HG03103 (cell line): Measurements from ENCODE around the gene PRKAG2.

ENCODE experiments used
- ATAC-seq: cut with Tn5 transposase; IDR thresholded peaks from one replicate; pipeline ENCODE4 v1.9.1; 2021; ENCODE audit warnings: low read depth; ENCODE audit not compliant: unreplicated experiment

The PRKAG2 gene

DNA sequence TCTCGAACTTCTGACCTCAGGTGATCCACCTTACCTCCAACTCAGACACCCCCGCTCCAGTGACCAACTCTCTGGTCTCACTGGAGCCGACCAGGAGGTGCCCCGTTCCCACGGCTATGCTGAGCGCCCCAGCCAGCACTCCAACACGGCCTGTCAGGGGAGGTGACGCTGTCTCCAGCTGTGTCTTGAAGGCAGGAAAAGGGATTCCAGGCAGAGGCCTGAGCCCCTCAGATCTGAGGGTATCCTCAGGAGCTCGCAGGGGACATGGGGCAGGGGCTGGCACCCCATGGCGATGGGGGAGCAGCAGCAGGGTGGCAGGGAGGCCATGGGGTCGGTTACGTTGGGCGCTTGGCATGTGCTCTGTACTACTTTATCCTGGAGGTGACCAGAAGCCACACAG lies 262.9 kb downstream of the PRKAG2 start:
- no peak for ATAC-seq

DNA sequence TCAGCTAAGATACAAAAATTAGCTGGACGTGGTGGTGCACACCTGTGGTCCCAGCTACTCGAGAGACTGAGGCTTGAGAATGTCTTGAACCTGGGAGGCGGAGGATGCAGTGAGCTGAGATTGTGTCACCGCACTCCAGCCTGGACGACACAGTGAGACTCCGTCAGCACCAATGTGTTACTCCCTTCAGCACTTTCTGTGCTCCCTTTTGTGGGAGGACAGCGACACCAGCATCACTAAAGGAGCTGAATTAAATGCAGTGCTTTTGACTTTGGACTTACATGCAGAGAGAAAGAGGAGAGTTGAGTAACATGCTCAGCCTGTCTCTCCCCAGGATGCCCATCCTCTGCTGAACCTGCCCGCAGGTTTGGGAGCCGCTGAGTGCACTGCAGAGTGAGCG lies 265.0 kb downstream of the PRKAG2 start:
- ATAC-seq = no peak

DNA sequence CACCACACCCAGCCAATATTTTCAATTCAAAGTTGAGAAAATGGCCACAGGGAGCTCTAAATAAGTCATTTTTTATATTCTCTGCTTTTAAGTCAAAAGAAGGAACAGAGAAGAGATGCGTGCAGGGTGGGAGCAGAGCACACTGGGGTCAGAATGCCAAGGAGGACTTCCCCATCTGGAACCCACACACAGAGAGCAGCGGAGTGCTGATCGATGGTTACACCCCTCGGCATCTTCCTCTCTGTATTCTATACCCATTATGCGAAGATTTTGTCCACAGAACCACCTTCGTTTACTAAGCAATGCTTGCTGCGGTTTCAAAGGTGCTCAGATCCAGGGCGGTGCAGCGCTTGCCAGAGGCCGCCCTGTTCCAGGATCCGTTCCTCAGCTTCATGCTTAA lies 265.9 kb downstream of the PRKAG2 start:
- no peak for ATAC-seq

DNA sequence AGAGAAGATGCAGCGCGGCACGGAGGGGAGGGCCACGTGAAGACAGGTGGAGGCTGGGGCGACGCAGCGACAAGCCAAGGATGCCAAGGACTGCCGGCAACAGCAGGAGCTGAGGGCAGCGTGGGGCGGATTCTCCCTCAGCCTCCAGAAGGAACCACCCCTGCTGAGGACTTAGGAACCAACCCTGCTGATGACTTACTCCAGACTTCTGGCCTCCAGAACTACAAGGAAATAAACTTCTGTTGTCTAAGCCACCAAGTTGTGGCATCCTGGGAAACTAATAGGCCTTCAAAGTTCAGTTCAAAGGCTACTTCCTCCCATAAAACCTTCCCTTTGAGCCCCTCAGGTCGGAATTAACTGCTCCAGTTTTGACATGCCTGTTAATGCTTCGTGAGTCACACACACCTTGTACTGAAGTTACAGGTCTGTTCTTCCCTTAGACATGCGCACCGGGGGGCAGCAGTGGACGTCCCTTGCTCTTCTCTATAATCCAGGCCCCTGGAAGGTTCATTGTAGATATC lies 268.8 kb downstream of the PRKAG2 start:
- no peak for ATAC-seq

DNA sequence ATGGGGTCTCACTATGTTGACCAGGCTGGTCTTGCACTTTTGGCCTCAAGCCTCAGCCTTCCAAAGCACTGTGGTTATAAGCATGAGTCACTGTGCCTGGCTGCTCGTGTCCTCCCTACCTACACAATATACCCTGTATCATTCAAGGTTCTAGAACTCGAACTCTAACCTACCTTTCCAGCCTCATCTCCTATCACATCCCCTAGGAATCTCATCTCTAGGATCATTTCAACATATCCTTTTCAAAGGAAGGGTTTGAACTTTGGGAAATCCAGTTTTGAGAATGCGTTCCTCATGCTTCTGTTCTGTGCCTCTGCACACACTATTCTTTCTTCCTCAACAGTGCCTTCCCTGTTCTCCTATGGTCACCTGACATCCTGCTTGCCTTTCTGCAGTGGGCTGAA lies 269.4 kb downstream of the PRKAG2 start:
- no peak for ATAC-seq

DNA sequence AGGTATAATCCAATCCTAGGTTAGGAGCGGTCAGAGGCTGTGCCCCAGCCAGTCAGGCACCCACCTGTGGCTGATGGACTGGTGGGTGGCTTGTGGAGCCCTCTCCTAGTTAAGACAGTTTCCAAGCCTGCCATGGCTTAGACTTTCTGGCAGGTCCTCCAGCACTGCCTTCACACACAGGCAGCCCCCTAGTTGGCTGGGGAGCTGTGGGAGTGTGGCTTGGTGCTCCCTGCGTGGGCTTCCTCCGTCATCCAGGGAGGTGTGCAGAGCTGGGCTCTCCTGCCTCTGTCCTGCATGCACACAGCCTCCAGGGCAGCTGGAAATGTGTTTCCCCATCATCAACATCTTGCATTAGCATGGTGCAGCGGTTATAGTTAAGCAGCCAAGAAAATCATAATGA lies 273.0 kb downstream of the PRKAG2 start:
- no peak for ATAC-seq

DNA sequence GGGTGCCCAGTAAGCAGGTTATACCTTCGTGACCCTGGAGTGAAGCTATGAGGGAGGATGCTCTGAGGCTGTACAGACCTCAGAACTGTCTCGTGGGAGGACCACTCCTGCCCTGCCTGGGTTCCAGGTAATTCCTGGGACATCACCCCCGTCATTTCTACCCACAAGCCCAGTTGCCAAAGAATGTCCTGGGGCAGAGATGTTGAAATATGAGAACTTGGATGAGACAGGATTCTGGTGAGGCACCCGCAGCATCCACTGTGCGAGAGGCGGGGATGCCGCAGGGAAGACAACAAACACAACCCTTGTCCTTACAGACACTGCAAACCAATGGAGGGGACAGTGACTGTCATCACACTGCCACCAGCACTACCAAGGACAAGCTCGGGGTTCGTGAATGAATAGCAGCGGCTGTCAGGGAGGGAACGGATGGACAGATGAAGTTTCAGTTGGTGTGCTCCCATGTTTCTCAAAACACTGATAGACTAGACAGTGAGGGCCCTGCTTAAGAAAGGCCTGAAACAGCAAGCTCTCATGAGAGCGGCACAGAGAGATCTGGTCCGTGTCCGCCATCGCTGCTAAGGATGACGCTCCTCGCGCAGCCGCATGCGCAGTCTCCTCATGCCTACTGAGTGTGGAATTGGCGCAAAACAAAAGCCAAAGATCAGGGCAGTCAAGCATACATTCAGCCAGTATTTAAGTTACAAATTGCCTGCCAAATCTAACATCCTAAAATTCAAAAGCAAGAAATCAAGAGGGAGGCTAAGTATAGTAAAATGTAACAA lies 275.2 kb downstream of the PRKAG2 start:
- no peak for ATAC-seq

DNA sequence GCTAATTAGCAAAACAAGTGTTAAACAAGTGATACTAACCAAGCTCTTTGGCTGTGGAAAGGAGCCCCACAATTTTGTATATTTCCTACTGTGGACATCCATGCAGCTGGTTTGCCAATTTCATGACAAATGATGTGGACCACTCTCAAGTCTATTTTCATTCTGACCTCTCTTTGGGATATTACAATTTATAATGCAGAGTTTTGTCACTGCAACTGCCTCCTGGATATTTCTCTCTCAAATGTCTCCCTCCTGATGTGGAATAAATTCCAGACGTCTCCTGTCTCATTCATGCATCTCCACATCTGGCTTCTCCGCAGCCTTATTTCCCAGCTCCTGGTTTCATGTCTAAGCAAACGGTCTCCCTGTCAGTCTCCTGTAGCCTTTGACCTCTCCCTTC lies 276.6 kb downstream of the PRKAG2 start:
- ATAC-seq = no peak

DNA sequence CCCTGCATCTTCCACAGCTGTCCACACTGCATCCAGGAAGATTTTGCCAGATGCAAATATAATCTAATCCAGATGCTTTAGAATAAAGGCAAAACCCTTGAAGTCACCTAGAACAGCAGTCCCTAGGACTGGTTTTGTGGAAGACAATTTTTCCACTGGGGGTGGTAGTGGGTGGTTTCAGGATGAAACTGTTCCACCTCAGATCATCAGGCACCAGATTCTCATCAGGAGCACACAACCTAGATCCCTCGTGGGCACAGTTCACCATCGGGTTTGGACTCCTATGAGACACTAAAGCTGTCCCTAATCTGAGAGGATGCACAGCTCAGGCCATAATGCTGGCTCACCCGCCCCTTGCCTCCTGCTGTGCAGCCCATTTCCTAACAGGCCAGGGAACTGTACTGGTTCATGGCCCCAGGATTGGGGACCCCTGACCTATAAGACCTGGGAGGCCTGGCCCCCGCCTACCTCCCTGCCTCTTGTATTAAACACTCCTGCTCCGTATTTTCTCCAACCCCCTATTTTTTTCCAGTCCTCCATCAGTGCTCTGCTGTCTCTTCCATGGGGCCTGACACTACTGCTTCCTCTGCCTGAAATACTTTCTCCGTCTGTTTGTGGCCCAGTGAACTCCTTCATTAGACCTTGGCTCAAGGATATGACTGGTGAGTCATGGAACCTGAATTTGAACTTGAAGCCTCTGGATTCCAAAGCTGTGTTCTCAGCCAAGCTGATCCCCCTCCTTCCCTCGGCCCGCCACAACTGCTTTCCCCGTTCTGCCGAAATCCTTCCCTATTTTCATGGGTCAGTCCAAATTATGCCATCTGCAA lies 277.3 kb downstream of the PRKAG2 start:
- no peak for ATAC-seq

DNA sequence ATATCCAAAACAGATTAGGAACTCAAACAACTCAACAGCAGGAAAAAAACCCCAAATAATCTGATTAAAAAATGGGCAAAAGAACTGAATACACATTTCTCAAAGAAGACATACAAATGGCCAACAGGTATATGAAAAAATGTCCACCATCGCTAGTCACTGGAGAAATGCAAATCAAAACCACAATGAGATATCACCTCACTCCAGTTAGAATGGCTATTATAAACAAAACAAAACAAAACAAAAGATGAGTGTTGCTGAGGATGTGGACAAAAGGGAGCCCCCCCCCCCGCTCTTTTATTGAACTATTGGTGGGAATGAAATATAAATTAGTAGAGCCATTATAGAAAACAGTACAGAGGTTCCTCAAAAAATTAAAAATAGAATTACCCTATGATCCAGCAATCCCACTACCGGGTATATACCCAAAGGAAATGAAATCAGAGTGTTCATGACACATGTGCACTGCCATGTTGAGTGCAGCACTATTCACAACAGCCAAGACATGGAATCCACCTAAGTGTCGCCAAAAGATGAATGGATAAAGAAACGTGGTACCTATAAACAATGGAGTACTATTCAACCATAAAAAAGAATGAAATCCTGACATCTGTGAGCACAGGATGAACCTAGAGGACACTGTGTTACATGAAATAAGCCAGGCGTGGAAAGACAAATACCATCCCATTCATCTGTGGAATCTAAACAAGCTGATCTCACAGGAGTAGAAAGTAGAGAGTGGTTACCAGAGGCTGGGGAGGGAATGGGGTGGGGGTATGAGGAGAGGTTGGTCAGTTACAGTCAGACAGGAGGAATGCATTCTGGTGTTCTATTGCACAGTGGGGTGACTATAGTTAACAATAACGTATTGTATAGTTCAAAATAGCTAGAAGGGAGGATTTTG lies 279.1 kb downstream of the PRKAG2 start:
- no peak for ATAC-seq

DNA sequence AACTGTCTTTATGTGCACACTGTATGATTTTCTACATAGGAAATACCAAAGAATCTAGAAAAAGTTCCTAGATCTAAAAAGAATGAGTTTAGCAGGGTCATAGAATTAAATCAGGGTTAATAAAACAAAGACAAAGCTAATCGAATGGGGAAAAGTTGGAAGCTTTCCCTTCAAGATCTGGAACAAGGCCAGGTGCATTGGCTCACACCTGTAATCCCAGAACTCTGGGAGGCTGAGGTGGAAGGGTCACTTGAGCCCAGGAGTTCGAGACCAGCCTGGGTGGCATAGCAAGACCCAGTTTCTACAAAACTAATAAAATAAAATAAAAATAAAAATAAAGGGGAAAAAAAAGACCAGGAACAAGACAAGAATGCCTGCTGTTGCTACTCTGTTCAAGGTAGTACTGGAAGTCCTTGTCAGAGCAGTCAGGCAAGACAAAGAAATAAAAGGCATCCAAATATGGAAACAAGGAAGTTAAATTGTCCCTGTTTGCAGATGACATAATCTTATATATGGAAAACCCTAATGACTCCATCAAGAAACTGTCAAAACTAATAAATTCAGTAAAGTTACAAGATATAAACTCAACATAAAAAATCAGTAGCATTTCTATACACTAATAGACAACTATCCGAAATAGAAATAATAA lies 281.1 kb downstream of the PRKAG2 start:
- ATAC-seq = no peak

DNA sequence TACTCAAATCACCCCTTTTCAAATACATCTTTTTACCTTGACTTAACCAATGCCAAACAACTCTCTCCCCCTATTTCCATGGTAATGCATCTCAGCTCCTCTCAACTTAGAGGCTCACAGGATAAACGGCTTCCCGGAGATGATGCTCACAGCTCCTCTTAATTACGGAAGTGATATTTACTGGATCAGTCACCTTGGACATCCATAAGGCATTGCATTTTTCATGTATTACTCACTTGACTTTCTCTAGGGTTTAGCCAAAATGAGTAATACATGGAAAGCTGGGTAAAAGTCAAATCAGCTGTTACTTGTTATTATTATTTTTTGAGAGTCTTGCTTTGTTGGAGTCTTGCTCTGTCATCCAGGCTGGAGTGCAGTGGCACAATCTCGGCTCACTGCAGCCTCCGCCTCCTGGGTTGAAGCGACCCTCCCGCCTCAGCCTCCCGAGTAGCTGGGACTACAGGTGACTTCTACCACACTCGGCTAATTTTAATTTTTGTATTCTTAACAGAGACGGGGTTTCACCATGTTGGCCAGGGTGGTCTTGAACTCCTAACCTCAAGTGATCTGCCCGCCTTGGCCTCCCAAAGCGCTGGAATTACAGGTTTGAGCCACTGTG lies 283.9 kb downstream of the PRKAG2 start:
- no peak for ATAC-seq

DNA sequence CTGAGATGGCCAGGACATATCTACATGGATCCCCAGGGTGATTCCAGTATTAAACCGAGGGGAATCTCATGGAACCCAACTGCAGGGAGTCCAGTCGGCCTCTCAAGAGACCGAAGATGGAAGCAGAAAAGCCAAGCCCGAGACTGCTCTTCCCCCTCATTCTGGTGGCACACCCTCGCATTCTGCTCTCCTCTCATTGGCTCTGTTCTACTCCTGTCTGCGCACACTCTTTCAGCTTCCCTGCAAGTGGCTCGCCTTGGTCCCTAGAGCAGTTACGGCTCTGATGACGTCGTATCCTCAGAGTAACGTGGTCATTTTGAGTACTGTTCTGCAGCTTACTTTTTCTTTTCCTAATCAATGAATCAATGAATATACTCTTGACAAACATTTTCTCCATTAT lies 284.6 kb downstream of the PRKAG2 start:
- ATAC-seq = no peak

DNA sequence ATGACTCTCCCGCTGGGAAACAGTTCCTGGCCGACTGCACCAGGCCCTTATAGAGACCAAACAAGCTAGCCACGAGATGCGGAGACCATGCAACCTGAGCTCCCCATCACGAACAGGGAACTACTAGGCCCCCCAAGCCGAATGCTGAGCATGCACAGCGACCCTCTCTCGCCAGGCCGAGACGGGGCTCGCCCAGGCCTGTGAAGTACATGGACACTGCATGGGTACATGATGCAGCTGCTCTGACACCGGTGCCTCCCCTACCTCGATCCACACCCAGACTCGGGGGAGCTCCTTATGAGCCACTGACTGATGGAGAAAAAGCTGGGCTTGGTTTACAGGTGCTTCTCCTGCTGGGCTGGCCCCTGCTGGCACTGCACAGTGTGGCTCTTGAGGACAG lies 285.0 kb downstream of the PRKAG2 start:
- no peak for ATAC-seq

DNA sequence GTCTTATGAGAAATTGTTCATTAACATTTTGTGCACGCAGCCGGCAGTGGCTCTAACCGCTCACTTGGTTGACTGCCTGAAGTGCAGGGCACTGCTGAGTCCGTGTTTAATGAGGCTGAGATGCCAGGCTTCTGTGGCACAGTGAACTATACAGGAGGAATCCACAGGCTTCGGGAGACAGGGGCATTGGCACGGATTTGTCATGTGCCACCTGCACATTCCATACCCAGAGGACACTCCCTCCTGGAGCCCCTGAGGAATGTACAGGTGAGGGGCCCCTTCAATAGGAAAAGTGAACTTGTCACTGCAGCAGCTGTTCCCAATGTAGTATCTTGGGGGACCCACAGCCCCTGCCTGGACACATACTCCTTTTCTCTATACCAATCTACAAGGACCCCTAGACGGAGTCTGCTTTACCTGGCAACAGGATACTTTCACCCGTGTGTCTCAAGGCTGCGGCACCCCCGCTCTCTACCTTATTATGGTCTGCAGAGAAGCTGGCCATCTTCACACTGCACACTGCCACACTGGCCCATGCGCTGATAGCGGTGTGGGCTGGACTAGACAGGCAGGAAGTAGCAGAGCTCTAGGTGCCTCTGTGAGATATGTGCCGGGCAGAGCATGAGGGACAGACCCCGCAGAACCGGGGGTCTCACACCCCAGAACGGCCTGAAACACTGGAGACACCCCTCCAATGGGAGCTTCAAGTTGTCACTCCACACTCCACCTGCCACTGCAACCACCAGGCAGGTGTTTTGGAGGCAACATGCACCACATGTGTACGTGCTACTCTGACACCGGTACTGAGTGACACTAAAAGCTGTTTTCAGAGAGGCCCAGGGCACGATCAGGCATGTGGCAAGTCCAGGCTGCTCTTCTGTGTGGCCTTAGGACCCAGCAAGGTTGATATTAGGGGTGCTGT lies 285.8 kb downstream of the PRKAG2 start:
- no peak for ATAC-seq

DNA sequence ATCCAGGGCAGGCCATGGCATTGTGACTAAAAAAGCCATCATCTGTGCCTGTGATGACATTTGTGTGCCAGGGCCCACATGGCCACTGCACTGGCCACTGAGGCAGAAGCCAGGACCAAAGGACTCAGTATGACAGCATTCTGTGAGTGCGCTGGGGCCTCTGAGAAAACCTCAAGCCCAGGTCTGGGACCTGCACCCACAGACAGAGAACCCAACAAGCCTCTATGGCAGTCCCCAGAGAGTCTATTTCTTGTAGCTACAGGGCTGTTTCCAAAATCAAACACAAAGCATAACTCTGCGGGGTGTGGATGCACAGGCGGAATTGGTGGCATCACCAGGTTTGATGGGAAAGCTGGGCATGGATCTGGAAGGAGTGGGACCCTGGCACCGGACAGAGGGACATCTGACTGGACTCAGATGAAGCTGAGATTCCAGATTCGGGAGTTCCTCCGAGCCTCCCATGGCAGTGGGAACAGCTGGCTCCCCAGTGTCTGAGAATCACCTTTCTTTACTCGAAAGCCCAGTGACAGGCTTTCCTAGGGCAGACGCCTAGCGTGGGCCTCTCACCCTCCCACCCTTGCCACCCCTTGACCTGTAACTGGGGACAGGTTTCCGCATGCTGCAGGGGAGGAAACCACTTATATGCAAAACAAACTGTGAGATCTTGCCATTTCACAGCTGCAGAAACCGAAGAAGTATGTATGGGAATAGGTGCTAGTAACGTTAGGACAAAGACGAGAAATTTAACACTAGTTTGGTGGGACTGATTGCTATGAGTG lies 286.7 kb downstream of the PRKAG2 start:
- no peak for ATAC-seq

DNA sequence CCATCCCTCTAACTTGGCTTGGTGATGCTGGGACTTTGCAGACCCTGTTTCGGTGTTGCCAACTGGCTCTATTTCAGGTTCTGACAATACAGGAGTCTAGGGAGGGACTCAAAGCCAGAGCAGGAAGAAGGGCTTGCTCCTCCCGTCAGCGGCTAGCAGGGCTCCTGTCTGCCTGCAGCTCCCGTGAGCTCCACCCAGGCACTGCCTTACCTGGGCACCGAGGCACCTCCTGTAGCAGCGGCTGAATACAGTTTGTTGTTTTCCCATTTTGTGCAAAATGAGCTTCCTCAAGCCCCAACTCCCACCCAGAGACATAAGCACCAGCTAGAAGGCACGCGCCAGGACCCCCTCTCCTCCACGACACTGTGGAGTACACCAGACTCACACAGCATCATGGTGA lies 287.9 kb downstream of the PRKAG2 start:
- no peak for ATAC-seq
